Measurements from ENCODE around the gene FOXI2.

FOXI2 gene

DNA sequence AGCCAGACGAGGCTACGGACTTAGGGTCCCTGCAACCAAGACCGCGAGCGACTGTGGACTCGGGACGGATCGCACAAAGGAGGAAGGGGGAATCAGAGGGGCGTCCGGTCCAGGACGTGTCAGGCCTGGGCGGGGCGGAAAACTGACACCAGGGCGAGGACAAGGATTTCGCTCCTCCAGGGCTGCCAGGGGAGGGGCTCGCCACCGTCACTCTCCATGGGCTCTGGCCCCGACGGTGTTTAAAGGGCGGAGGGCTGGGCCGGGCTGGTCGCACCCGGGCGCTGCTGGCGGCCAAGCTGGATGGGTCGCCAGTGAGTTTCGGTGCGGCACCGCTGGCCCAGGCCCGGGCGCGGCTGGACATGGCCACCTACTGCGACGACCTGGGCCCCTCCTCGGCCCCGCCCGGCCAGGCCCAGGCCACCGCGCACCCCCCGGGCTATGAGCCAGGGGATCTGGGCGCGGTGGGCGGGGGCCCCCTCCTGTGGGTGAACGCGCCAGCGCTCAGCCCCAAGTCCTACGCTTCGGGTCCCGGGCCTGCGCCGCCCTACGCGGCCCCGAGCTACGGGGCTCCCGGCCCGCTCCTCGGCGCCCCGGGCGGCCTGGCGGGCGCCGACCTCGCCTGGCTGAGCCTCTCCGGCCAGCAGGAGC, at the start of gene FOXI2:
TSS of gene FOXI2 (plus strand) at position 271 of the 648 bp plus-strand sequence. CDS start at position 360, 89 bp downstream.
- DNase-seq, result no peak

DNA sequence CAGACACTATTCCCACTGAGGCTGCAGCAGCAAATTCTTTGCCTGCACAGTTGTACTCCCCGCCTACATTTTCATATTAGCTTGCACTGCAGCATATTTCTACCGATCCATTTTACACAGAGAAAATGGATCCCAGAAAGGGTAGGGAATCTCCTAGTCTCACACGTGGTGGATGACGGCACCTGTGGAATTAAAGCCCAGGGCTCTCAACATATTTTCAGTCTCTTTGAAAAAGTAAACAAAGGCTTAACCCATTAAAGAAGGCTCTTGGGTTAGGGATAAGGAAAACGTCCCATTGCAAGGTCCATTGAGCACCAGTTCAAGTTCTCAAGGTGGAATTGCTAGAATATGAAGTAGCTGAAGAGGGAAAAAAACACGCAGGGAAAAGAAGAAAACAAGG, 49.4 kb upstream of the FOXI2 start:
- DNase-seq, result no peak

DNA sequence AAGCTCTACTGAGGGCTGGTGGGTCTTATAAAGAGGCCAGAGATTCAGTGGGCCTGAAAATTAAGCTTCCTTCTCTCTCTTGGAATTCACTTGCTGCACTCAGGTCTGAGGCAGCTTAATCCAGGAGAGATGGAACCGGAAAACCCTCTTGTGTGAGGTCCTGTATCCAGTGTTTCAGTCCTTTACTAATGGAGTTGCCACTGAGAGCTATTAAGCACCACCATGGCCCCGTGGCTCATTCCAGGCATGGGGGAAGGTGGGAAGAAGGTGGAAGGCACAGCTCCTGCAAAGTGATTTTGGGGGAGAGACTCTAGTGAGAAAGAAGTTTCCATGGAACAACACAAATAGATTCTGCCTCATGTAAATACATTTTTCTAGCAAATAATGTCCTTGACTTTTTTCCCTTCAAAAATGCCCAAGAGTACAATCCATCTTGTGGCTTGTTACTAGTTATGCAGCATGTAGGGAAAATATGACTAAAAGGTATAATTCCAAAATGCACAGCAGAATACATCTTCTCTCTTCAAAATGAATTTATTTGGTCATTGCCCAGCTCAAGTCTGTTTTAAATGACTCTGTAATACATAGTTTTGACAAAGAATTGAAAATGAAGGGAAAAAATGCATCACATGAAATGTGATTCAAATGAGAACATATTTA, 46.7 kb upstream of the FOXI2 start:
- DNase-seq, result no peak

DNA sequence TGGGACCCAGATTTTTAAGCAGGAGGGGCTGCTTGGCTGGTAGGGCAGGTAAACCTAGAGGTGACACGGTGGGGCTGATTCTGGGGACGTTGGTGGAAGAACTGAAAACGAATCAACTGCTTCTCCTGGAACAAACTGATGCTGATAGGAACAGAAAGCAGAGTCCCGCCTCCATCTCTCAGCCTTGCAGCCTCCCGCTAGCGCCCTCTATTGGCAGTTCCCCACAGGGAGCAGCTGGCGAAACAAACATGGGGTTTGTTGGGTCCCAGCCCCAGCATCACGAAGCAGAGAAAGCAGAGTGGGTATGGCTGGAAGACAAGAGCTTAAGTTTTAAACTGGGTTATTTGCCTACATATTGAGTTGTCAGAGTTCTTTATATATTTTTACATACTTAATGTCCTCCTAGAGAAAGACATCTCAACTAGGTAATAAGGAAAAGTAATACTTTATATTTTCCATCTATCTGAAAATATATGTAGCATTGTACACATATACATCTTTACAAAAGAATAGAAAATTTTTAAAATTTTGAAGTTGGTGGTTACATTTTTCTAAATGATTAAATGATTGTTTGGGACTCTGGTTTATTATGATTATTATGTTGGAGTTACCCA, 42.3 kb upstream of the FOXI2 start:
- no peak for DNase-seq

DNA sequence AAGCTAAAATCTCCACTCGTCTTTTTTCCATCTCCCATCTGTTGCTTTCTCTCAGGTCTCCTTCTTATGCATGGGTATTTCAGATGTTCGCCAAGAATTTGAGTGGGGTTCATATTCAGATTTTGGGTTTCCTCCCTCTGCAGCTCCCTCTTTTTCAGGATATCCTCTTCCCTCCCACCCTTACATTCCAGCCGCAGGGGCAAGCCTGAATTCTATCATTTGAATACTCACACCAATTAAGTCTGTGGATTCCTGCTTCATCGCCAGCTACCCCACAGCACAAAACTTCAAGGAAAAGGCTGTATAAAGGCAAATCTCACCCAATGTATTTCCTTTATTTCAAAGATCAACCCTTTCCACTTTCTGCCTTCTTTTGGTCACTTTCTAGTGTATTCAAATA, 41.6 kb upstream of the FOXI2 start:
- DNase-seq, result no peak

DNA sequence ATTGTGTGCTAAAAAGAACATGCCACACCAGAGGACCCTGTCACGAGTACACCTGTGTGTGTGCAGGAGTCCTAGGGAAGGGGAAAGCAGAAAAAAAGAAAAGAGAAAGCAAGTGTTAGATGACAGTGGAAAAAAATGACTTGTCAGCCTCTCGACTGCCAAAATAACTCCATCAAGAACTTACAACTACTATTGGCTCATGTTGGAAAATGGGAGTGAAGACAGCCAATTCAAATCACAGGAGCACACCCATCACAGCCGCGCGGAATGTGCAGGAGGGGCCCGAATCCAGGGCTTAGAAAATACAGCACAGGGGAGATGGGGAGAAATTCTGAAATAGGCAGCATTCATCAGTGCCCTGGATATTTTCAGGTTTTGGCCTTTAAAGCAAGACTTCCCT, 38.1 kb upstream of the FOXI2 start:
- no peak for DNase-seq

DNA sequence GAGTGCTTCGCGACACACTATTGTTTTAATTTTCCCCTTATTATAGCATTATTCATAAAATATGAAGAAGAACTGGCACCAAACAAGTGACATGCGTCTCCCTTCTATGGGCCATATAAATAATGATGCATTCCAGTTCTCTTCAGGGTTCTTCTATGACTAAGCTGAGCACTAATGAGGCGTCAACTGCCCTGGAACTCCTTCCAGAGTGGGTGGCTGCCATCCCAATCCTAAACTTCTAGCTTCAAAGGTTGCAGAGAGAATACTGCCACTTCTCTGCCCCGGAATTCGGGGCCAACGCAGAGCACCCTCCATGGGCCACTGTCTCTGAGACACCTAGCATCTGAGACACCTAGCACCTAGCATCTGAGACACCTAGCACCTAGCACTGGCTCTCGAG, 37.7 kb upstream of the FOXI2 start:
- DNase-seq, result no peak

DNA sequence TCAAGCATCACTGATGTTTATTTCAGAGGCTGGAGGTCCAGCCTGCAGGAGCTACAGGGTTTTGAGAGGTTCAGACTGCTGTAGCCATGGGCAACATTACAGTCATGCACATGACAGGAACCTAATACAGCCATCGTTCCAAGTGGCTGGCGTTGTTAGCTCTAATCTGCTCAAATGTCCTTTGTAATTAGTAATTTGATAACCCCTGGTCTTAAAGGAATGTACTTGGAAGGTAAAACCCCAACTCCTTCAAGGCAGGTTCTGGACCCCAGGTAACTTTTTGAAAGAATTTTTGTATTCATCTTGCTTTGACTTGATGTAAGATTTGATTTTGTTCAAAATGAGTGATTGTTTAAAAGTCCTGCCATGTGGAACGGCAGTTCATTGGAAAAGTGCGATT, 34.7 kb upstream of the FOXI2 start:
- DNase-seq, result no peak

DNA sequence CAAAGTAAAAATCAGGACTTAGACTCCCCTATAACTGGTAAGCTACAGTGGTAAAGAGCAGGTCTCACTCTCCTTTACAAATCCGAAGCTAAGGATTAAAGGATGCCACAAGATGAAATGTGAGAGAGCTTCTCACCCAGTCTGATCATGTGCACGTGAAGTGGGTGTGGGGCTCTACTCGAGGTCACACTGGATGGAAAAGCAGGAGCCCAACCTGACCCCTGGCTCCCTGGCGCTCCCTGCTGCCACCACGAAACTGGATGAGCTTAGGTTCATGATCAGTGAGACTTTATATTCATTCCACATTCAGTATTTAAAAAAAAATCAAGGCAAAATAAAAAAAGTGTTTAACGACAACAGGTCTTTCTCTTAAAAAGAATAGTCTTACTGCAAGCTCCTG, 21.7 kb upstream of the FOXI2 start:
- no peak for DNase-seq

DNA sequence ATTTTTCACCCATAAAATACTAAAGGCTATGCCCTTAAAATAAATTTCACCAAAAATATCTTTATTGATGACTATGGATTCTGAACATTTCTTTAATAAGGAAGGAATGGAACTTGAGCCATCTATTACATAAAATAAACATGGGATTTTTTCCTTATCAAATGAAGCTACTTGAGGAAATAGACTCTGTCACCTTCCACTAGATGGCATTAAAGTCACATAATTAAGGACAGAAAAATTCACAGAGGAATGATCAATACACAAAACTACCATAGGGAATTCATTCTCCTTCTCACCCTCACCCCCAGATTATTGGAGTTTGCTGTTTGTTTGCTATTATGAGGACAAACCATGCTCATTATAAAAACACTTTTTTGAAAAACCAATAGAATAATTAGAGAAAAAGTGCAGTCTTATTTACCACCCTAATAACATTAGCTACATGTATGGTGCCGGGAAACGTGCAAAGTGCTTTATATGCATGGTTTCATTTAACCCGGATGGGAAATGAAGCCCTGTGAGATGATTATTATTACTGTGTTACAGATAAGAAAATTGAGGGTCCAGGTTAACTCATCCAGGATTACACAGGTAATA, 21.1 kb upstream of the FOXI2 start:
- no peak for DNase-seq

DNA sequence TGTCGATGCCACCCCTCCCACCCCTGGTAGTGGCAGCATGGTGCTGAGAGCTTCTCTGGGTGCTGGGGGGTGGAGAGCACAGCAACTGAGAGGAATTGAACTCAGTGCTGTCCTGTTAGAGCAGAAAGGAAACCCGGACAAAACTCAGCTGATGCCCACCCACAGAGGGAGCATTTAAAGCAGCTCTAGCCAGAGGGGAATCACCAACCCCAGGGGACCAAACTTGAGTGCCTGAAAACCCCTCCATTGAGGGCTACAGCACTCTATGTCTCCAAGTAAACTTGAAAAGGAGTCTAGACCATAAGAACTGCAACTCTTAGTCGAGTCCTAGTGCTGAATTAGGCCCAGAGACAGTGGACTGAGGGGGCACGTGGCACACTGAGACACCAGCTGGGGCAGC, 16.8 kb upstream of the FOXI2 start:
- DNase-seq, result no peak

DNA sequence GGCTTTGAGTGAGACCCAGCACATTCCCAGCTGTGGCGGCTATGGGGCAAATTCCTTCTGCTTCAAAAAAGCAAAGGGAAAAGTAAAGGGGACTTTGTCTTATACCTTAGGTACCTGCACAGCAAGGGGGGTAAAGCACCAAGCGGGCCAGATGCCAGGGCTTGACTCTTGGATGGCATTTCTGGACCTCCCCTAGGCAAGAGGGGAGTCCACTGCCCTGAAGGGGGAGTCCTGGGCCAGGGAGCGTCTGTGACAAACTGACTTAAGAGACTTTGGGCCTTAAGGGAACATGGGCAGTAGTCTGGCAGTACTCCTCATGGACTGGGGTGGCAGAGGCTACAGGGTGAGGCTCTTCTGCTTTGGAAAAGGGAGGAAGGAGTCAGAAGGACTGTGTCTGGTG, 16.1 kb upstream of the FOXI2 start:
- DNase-seq, result no peak

DNA sequence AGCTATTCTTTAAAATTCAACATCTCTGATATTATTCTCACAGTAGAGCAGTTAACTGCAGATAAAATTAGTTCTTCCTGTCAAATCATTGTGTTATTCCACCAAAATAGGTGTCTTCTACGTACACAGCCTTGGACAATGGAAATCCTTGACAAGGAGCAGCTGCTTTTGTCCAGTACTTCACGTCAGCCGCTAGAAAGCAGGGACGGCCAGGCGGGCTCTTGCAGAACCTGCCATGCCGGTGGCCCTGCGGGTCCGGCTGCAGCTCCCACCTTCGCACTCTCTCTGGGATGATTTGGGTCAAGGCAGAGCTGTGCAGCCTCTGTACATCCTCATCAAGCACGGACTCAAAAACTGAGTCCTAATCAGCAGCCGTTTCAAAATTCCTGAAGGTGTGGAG, 2.2 kb upstream of the FOXI2 start:
- no peak for DNase-seq

DNA sequence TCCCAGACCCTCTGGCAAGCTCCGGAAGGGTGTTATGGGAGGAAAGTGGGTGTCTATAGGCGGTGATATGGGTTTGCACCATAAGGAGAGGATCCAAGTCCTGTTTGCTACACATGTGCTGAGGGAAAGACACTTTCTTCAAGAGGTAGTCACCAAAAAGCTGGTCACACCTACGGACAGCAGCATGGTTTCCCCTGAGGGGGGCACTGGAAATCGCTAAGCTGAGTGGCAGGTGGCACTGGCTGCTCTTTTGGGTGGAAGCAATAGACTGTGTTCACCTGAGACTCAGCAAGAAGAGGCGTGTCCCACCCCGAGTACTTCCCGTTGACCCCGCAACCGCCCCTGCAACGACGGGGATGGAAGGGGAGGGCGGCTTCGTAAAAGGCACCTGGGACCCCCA, 1.8 kb upstream of the FOXI2 start:
- DNase-seq, result no peak

DNA sequence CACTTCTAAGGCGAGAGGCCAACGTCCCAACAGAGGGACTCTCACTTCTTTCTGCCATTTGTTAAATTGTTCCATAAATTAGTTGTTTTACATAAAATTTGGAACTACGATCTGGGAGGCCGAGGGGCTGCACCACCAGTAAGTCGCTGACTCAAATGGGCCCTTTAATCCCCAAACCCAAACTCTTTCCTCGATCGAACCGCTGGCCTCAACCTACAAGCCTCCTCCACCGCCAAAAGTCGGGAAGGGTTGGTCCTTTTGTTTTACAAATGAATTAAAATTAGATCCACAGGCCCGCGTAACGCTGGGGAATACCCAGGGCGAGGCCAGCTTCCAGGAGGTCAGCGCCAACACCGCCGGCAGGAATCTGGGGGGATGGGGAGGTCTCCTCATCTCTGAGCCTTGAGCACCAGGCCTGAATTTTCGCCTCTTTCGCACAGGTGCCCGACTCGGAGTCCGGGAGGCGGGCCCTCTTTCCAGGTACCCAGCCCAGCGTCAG, 1.2 kb upstream of the FOXI2 start:
- DNase-seq, result no peak

DNA sequence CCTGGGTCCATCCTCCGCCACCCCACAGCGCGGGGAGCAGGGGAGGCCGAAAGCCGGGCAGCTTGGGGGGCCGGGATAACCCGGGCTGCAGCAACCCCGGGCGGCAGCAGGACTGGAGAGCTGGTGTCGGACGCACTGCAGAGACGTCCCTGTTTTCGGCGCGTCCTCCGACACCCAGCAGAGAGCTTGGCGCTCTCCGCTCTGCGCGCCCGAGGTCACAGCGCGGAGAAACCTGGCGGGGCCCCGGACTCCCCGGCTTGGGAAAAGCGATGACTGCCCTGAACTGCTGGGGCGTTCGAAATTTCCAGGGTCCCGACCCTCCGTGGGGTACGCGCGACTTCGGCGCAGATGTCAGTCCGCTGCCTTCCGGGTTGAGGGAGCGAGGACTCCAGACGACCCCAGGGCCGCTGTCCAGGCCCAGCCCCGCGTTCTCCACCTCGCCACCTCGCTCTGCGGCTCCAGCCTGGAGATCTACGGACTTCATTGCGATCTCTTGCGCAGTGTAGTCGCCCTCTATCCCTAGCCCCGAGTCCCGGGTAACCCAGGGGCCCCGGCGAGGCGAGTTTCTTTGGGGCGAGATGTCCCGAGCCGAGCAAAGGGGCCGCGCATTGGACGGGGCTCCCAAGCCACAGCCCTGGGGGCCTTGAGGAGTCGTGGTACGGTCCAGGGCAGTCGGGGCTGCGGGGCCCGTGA, 617 bp upstream of the FOXI2 start:
- DNase-seq, result no peak

DNA sequence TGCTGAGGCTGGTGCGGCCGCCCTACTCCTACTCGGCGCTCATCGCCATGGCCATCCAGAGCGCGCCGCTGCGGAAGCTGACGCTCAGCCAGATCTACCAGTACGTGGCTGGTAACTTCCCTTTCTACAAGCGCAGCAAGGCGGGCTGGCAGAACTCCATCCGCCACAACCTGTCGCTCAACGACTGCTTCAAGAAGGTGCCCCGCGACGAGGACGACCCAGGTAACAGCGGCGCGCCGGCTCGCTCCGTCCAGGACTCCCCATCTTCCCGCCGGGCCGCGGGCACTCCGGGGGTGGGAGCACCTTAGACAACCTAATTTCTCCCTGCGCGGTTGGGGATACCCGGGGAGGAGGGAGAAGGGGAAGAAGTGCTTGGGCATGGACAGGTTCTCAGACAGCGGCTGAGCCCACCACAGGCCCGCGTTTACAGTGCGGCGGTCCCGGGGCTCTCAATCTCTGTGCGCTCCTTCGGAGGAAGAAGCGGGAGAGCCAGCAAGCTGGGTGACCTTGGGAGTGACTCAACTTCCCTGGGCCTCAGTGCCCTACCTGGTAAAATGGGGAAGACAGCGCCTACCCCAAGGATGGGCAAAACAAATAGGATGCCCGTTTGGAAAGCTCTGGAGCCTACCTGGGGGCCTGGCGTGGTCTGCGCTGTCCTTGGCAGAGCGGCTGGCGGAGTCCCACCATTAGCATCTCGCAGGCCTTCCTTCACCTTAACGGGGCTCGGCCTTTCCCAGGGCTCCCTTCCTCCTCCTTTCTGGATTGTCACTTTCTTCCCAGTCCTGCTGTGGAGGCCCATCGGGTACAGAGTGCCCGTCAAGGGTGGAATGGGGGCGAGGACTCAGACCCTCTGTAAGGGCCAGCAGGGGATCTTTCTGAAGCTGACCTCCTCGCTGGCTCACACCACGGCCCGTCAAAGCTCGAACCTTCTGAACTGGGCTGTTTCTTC, 852 bp downstream of the FOXI2 start:
- DNase-seq, result no peak

DNA sequence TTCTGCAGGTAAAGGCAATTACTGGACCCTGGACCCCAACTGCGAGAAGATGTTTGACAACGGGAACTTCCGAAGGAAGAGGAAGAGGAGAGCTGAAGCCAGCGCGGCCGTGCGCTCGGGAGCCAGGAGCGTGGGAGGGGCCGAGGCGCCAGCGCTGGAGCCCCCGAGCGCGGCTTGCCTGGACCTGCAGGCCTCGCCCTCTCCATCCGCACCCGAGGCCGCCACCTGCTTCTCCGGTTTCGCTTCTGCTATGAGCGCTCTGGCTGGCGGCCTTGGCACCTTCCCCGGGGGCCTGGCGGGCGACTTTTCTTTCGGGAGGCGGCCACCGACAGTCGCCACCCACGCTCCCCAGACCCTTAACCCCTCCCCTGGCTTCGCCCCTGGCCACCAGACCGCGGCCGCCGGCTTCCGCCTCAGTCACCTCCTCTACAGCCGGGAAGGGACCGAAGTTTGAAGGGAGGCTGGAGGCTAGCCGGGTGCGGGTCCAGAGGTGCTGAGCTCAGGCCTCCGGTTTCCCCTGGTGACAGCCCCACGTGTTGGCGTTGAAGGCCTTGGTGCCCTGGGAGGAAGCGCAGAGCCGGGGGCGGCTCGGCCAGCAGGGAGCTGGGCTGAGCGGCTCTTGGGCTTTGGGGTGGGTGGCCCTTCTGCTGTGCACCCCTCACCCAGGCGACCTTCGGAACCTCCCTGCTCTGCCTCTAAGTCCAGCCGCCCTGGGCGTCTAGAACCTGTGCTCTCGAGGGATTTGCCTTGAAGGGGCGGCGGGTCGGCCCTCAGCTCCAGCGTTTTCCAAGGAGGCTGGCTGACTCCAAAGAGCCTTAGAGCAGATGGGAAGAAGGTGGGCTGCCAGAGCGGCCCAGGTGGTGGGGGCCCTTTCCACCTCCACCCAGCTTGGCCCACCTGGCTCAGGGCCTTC, 1.8 kb downstream of the FOXI2 start:
- no peak for DNase-seq

DNA sequence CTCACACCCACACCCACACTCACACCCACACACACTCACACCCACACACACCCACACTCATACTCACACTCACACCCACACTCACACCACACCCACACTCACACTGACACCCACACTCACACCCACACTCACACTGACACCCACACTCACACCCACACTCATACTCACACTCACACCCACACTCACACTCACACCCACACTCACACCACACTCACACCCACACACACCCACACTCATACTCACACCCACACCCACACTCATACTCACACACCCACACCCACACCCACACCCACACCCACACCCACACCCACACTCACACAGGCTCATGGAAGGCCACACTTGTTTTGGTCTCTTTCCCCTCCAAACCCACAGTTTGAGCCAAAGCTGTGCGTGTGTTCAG, 2.9 kb downstream of the FOXI2 start:
- no peak for DNase-seq

DNA sequence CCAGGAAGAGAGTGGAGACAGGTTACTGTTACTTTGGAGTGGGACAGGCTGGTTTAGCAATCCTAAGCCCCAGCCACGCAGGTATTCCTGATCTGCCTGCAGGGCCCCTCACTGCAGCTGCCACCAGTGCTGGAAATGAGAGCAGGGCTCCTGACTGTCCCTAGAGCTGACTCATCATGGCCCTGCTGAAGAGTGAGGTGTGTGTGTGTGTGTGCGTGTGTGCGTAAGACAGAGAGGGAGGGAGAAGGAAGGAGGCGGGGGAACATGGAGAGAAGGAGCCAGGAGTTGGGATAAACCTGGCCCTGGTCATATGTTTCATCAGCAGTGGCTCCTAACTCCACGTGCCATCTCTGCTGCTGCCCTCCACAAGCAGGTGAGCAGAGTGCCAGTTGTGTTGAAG, 3.6 kb downstream of the FOXI2 start:
- no peak for DNase-seq

DNA sequence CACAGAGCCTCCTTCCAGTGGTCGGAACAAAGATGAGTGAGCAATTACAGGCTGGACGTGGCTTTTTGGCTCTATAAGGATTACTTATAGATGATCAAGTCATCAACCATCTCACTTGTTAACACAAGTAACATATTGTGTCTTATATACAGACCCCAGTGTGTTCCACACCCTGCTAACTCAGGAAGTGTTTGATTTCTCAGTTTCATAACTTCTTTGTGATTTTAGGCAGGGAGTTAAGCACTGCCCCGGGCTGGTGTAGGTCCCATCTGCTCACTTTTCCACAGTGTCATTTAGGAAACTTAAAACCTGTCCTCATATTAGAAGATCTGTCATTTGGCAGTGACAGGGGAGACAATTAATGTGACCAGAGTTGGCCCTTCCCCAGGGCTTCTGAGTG, 6.2 kb downstream of the FOXI2 start:
- DNase-seq, result no peak

Measured in activated CD4-positive, alpha-beta T cell treated with anti-CD3 and anti-CD28 coated beads for 4 hours (primary cell).